Endothelial cell of umbilical vein (primary cell): ENCODE results near the gene PCBP1.

ENCODE experiments used
- CTCF ChIP-seq, 2 donors: IDR thresholded peaks; 1 replicate in 1 of 2; 2 replicates in 1 of 2; pipeline ENCODE4 v1.5.1; 2011; ENCODE audit warnings: low read length in 2 of 2, mild to moderate bottlenecking in 2 of 2, moderate library complexity in 2 of 2, control low read depth in 1 of 2, inconsistent platforms in 1 of 2, low read depth in 1 of 2; ENCODE audit not compliant: insufficient read depth in 1 of 2; ENCODE audit errors: extremely low read depth in 1 of 2
- EZH2 ChIP-seq: IDR thresholded peaks from 2 replicates; pipeline ENCODE4 v1.6.1; 2012; ENCODE audit warnings: borderline replicate concordance, low read depth, mild to moderate bottlenecking, moderate library complexity, low read length, inconsistent platforms; ENCODE audit not compliant: severe bottlenecking
- FOS ChIP-seq: IDR thresholded peaks from 2 replicates; pipeline ENCODE4 v1.6.1; 2011; ENCODE audit warnings: mild to moderate bottlenecking, low read length, moderate library complexity, borderline replicate concordance; ENCODE audit not compliant: insufficient read depth
- JUN ChIP-seq: IDR thresholded peaks from 2 replicates; pipeline ENCODE4 v1.6.1; 2011; ENCODE audit warnings: borderline replicate concordance, low read depth; ENCODE audit not compliant: insufficient read length, insufficient read depth
- MAX ChIP-seq: IDR thresholded peaks from 2 replicates; pipeline ENCODE4 v1.6.1; 2011; ENCODE audit not compliant: insufficient read depth, insufficient read length
- POLR2A ChIP-seq: IDR thresholded peaks from 2 replicates; pipeline ENCODE4 v1.6.1; 2012; ENCODE audit warnings: low read depth, mild to moderate bottlenecking, control low read depth, low read length
- POLR2AphosphoS5 ChIP-seq: IDR thresholded peaks from 2 replicates; pipeline ENCODE4 v1.6.1; 2012; ENCODE audit warnings: low read depth, mild to moderate bottlenecking, control low read depth, low read length, moderate library complexity; ENCODE audit not compliant: insufficient read depth

- TF ChIP-seq CTCF (IDR thresholded peaks at IDR 0.05; ENCODE audit: extremely low read depth in 1 of 2, insufficient read depth in 1 of 2, low read depth in 1 of 2, low read length in 2 of 2) (no peak), POLR2A (no peak), MAX (no peak), FOS (no peak), POLR2AphosphoS5 (no peak), EZH2 (no peak), JUN (no peak)
These were observed 10.8 kb downstream of the PCBP1 start for GRCh38 chr2:70098032-70098431.
